ENCODE measurements around the gene OSTC.

The OSTC gene

GRCh38 chr4:108651014-108651791, 804 bp downstream of the OSTC start:
- TF ChIP-seq CTCF (IDR thresholded peaks at IDR 0.05; ENCODE audit: poor library complexity, severe bottlenecking), result no peak
- Histone ChIP-seq H3K36me3 (ENCODE audit: low read depth) (peaks cover 41% of the 10 kb centered on the region), H3K27ac (ENCODE audit: poor library complexity, severe bottlenecking) (peak overlapping the region; percentile 41), H3K4me3 (ENCODE audit: severe bottlenecking) (peak overlapping the region; percentile 73), H3K4me1 (ENCODE audit: insufficient read depth, poor library complexity, severe bottlenecking) (peaks cover 18% of the 10 kb centered on the region), H3K27me3 (ENCODE audit: insufficient read depth, poor library complexity, severe bottlenecking) (no peaks in the 10 kb centered on the region), H3K9me3 (ENCODE audit: severe bottlenecking) (no peaks in the 10 kb centered on the region)
- DNase-seq (ENCODE audit: low spot score) (no peak), ATAC-seq (ENCODE audit: low read depth) (peak; percentile 40; the same call in 1 of the 3 replicates)

- no peaks in the 10 kb centered on the region for H3K27me3 ChIP-seq (ENCODE audit: insufficient read depth, poor library complexity, severe bottlenecking)
- H3K36me3 ChIP-seq (ENCODE audit: low read depth), result peaks cover 92% of the 10 kb centered on the region
- DNase-seq (ENCODE audit: low spot score) (no peak), ATAC-seq (ENCODE audit: low read depth) (no peak)
- H3K4me3 ChIP-seq (ENCODE audit: severe bottlenecking), result no peak overlapping the region
- no peak overlapping the region for H3K27ac ChIP-seq (ENCODE audit: poor library complexity, severe bottlenecking)
- no peaks in the 10 kb centered on the region for H3K9me3 ChIP-seq (ENCODE audit: severe bottlenecking)
- TF ChIP-seq CTCF (IDR thresholded peaks at IDR 0.05; ENCODE audit: poor library complexity, severe bottlenecking), result no peak
- H3K4me1 ChIP-seq (ENCODE audit: insufficient read depth, poor library complexity, severe bottlenecking), result no peaks in the 10 kb centered on the region
Observed at GRCh38 chr4:108662629-108663028, 12.2 kb downstream of the OSTC start.

DNA sequence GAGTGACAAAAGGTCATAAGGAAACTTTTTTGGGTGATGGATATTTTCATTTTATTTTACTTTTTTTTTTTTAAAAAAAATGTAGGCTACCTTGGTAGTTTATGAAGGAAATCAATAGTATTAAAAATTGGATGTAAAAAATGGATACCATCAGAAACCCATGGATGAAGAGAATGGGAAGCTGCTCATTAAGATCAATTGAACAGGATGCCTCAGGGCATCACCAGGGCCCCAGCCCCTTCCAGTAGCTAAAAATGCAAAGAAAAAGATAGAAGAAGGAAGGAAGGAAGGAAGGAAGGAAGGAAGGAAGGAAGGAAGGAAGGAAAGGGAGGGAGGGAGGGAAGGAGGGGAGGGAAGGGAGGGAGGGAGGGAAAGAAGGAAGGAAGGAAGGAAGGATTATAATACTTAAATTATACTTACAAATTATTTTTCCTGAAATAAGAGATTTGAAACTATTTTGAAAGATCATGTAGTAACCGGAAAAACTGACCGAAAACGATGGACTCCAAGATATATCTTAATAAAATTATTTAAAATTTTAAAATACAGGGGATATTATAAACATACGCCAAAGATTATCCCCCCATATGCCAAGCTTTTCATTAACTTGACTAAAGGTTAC, 24.1 kb downstream of the OSTC start:
- DNase-seq (ENCODE audit: low spot score), result no peak
- ATAC-seq (ENCODE audit: low read depth), result no peak
- Histone ChIP-seq H3K27ac (ENCODE audit: poor library complexity, severe bottlenecking) (no peak overlapping the region), H3K36me3 (ENCODE audit: low read depth) (peaks cover 12% of the 10 kb centered on the region; the same call in 1 of the 2 replicates), H3K4me1 (ENCODE audit: insufficient read depth, poor library complexity, severe bottlenecking) (no peaks in the 10 kb centered on the region), H3K27me3 (ENCODE audit: insufficient read depth, poor library complexity, severe bottlenecking) (no peaks in the 10 kb centered on the region), H3K9me3 (ENCODE audit: severe bottlenecking) (no peaks in the 10 kb centered on the region), H3K4me3 (ENCODE audit: severe bottlenecking) (no peak overlapping the region)
- TF ChIP-seq CTCF (IDR thresholded peaks at IDR 0.05; ENCODE audit: poor library complexity, severe bottlenecking), result no peak

- Histone ChIP-seq H3K4me1 (ENCODE audit: insufficient read depth, poor library complexity, severe bottlenecking) (no peaks in the 10 kb centered on the region), H3K27me3 (ENCODE audit: insufficient read depth, poor library complexity, severe bottlenecking) (no peaks in the 10 kb centered on the region), H3K9me3 (ENCODE audit: severe bottlenecking) (no peaks in the 10 kb centered on the region), H3K36me3 (ENCODE audit: low read depth) (no peaks in the 10 kb centered on the region), H3K4me3 (ENCODE audit: severe bottlenecking) (no peak overlapping the region), H3K27ac (ENCODE audit: poor library complexity, severe bottlenecking) (no peak overlapping the region)
- DNase-seq (ENCODE audit: low spot score) (no peak), ATAC-seq (ENCODE audit: low read depth) (no peak)
- no peak for TF ChIP-seq CTCF (IDR thresholded peaks at IDR 0.05; ENCODE audit: poor library complexity, severe bottlenecking)
Observed at GRCh38 chr4:108681321-108681809, 31.0 kb downstream of the OSTC start.

Data from RWPE2 (cell line).